ENCODE data around the gene CEP112. TPM values are rescaled to one million over a fixed set of nuclear protein-coding genes. Genes with fewer than 3 reads are reported as not detected.

The CEP112 gene
- polyA plus RNA-seq, 1 experiment: 5.7 TPM

GRCh38 chr17:66207936-66208335 is 16.0 kb upstream of the CEP112 start:
- no peak for DNase-seq (ENCODE audit: low read depth, low spot score)
- no peak overlapping the region for H3K4me3 ChIP-seq (ENCODE audit: low read depth, low read length)
- H3K9me3 ChIP-seq (ENCODE audit: control insufficient read depth, insufficient read depth, low read length): no peaks in the 10 kb centered on the region
- H3K27me3 ChIP-seq (ENCODE audit: control insufficient read depth, insufficient read depth, low read length): peaks cover 7% of the 10 kb centered on the region
- POLR2A ChIA-PET: interaction anchor here (0.7 kb wide), 1 partner anchor 985 kb away, joined by 3 read pairs; no protein-coding TSS in a partner anchor
- CTCF ChIA-PET: interaction anchor here (2.2 kb wide), 1 partner anchor 8 kb away, joined by 12 read pairs; no protein-coding TSS in a partner anchor
- no peak overlapping the region for H3K27ac ChIP-seq (ENCODE audit: low read depth, low read length)
- no peak for TF ChIP-seq CTCF (IDR thresholded peaks at IDR 0.05; ENCODE audit: low read depth, low read length)

- H3K4me3 ChIP-seq (ENCODE audit: low read depth, low read length): no peak overlapping the region
- DNase-seq (ENCODE audit: low read depth, low spot score): no peak
- H3K9me3 ChIP-seq (ENCODE audit: control insufficient read depth, insufficient read depth, low read length): no peaks in the 10 kb centered on the region
- peaks cover 3% of the 10 kb centered on the region for H3K27me3 ChIP-seq (ENCODE audit: control insufficient read depth, insufficient read depth, low read length)
- ChIA-PET CTCF (no interaction called here), POLR2A (interaction anchor here (0.5 kb wide), 1 partner anchor 392 kb away, joined by 7 read pairs; no protein-coding TSS in a partner anchor)
- no peak for TF ChIP-seq CTCF (IDR thresholded peaks at IDR 0.05; ENCODE audit: low read depth, low read length)
- no peak overlapping the region for H3K27ac ChIP-seq (ENCODE audit: low read depth, low read length)
These were observed 11.5 kb upstream of the CEP112 start for GRCh38 chr17:66203274-66204015.

GRCh38 chr17:66200685-66201092 is 8.8 kb upstream of the CEP112 start:
- POLR2A ChIA-PET: no interaction called here
- CTCF ChIA-PET: interaction anchor here (0.6 to 1.9 kb wide), 46 partner anchors 8 to 998 kb away, joined by 3 to 12 read pairs (median 4); no protein-coding TSS in a partner anchor
- no peak overlapping the region for H3K4me3 ChIP-seq (ENCODE audit: low read depth, low read length)
- peak; percentile 68 for DNase-seq (ENCODE audit: low read depth, low spot score)
- H3K9me3 ChIP-seq (ENCODE audit: control insufficient read depth, insufficient read depth, low read length): no peaks in the 10 kb centered on the region; the same call in 1 of the 2 replicates
- no peak overlapping the region for H3K27ac ChIP-seq (ENCODE audit: low read depth, low read length)
- peak; percentile 82 for TF ChIP-seq CTCF (IDR thresholded peaks at IDR 0.05; ENCODE audit: low read depth, low read length)
- H3K27me3 ChIP-seq (ENCODE audit: control insufficient read depth, insufficient read depth, low read length): no peaks in the 10 kb centered on the region

GRCh38 chr17:66198242-66198641 is 6.3 kb upstream of the CEP112 start:
- no peak overlapping the region for H3K27ac ChIP-seq (ENCODE audit: low read depth, low read length)
- TF ChIP-seq CTCF (IDR thresholded peaks at IDR 0.05; ENCODE audit: low read depth, low read length): no peak
- no peaks in the 10 kb centered on the region; the same call in 1 of the 2 replicates for H3K9me3 ChIP-seq (ENCODE audit: control insufficient read depth, insufficient read depth, low read length)
- no peak for DNase-seq (ENCODE audit: low read depth, low spot score)
- no peak overlapping the region for H3K4me3 ChIP-seq (ENCODE audit: low read depth, low read length)
- CTCF ChIA-PET: interaction anchor here (1.7 kb wide), 1 partner anchor 476 kb away, joined by 6 read pairs; no protein-coding TSS in a partner anchor
- POLR2A ChIA-PET: no interaction called here
- no peaks in the 10 kb centered on the region for H3K27me3 ChIP-seq (ENCODE audit: control insufficient read depth, insufficient read depth, low read length)

GRCh38 chr17:66192378-66192687 is 400 bp upstream of the CEP112 start:
- POLR2A ChIA-PET: interaction anchor here (0.7 kb wide), 1 partner anchor 42 kb away, joined by 3 read pairs; no protein-coding TSS in a partner anchor
- no peak for TF ChIP-seq CTCF (IDR thresholded peaks at IDR 0.05; ENCODE audit: low read depth, low read length)
- CTCF ChIA-PET: interaction anchor here (4.0 kb wide), 1 partner anchor 960 kb away, joined by 15 read pairs; no protein-coding TSS in a partner anchor
- H3K4me3 ChIP-seq (ENCODE audit: low read depth, low read length): peak overlapping the region; percentile 66
- no peak for DNase-seq (ENCODE audit: low read depth, low spot score)
- peak overlapping the region; percentile 31 for H3K27ac ChIP-seq (ENCODE audit: low read depth, low read length)
- H3K27me3 ChIP-seq (ENCODE audit: control insufficient read depth, insufficient read depth, low read length): no peaks in the 10 kb centered on the region
- no peaks in the 10 kb centered on the region; the same call in 1 of the 2 replicates for H3K9me3 ChIP-seq (ENCODE audit: control insufficient read depth, insufficient read depth, low read length)

Data from AG04450 (cell line).